ENCODE data around the gene ZBTB43. TPM values are rescaled to one million over a fixed set of nuclear protein-coding genes. Genes with fewer than 3 reads are reported as not detected.

ZBTB43 gene
- total RNA-seq, 1 donor from 2014 or later: 17.7 TPM

DNA sequence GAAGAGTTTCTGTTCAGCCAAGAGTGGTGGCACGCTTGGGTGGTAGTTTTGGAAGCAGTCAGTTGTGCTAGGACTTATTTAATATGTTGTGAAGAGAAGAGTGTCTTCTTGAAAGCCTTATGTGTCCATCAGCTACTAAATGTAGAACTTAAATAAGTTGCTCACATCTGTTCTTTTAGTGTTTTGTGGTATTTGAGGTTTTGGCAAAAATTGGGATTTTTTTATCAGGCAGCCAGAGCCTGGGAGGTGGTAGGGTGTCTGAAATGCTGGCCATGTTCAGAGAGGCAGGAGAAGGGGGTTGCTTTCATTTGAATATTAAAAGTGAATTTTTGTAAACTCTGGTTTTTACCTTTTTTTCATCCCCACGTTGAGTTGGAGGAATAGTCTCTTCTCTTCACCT, 31.4 kb downstream of the ZBTB43 start:
- no peak for DNase-seq (ENCODE audit: low spot score)
- TF ChIP-seq, protein P1, sequence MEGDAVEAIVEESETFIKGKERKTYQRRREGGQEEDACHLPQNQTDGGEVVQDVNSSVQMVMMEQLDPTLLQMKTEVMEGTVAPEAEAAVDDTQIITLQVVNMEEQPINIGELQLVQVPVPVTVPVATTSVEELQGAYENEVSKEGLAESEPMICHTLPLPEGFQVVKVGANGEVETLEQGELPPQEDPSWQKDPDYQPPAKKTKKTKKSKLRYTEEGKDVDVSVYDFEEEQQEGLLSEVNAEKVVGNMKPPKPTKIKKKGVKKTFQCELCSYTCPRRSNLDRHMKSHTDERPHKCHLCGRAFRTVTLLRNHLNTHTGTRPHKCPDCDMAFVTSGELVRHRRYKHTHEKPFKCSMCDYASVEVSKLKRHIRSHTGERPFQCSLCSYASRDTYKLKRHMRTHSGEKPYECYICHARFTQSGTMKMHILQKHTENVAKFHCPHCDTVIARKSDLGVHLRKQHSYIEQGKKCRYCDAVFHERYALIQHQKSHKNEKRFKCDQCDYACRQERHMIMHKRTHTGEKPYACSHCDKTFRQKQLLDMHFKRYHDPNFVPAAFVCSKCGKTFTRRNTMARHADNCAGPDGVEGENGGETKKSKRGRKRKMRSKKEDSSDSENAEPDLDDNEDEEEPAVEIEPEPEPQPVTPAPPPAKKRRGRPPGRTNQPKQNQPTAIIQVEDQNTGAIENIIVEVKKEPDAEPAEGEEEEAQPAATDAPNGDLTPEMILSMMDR (IDR thresholded peaks at IDR 0.05): no peak
- H3K4me1 Mint-ChIP-seq (ENCODE audit: low read depth): peaks cover 7% of the 10 kb centered on the region
- H3K36me3 Mint-ChIP-seq (ENCODE audit: low read depth): peaks cover 28% of the 10 kb centered on the region
- H3K4me3 Mint-ChIP-seq (ENCODE audit: unreplicated experiment): no peak overlapping the region
- no peaks in the 10 kb centered on the region for H3K27me3 Mint-ChIP-seq (ENCODE audit: low read depth)
- H3K27ac Mint-ChIP-seq (ENCODE audit: unreplicated experiment): no peak overlapping the region
- no peaks in the 10 kb centered on the region for H3K9me3 Mint-ChIP-seq (ENCODE audit: low read depth)

DNA sequence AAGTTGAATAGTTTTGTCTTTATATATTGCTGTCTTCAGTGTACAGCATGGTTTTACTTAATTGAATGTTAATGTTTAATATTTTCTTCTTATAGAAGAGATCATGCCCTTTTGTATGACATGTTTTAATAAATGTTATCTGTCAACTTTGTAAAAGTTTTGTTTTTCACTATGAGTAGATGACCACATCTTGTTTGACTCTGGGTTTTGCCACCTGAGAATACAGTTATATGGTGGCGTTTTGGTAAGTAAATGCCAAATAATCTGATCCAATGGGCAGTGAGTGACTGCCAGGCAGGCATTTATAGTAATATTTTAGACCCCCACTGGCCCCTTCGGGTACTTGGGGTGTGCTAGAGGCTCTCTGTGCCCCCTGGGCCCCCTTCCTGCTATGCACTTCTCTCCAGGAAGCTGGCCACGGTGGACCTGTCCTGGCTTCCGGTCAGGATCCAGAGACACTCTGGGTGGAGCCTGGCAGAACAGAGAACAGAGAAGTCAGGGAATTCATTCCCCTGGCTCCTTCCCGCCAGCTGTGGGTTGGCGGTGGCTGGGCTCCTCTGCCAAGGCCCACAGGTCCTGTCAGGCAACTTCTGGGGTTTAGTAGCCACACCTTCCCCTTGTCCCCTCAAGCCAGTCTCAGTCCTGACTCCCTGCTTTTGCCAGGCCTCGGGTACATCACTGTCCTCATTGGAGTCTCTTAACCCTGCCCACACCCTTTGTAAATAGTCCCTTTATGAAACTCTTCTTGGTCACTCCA, 33.4 kb downstream of the ZBTB43 start:
- Mint-ChIP-seq H3K4me1 (ENCODE audit: low read depth) (peaks cover 14% of the 10 kb centered on the region), H3K27me3 (ENCODE audit: low read depth) (no peaks in the 10 kb centered on the region), H3K27ac (ENCODE audit: unreplicated experiment) (no peak overlapping the region), H3K4me3 (ENCODE audit: unreplicated experiment) (no peak overlapping the region), H3K36me3 (ENCODE audit: low read depth) (peaks cover 17% of the 10 kb centered on the region), H3K9me3 (ENCODE audit: low read depth) (no peaks in the 10 kb centered on the region)
- DNase-seq (ENCODE audit: low spot score): no peak
- TF ChIP-seq, protein P1 (IDR thresholded peaks at IDR 0.05): no peak

DNA sequence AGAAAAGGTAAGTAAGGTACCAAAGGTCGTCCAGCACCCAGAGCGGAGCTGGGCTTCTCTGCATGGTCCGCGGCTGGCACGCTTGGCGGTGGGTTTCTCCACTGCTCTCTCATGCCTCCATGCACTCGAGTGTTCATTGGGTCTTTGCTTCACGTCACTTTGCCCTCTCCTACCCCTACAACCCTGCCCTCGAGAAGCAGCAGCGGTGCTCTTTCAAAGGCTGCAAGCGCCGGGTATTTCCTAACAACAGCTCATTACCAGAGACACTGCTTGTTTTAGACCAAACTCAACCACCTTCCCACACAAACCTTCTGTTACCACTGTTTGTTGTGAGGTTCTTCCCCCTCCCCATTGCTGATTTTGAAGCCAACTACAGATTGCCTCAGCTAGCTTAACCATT, 34.1 kb downstream of the ZBTB43 start:
- TF ChIP-seq, protein P1 (IDR thresholded peaks at IDR 0.05): no peak
- no peak overlapping the region for H3K27ac Mint-ChIP-seq (ENCODE audit: unreplicated experiment)
- no peak for DNase-seq (ENCODE audit: low spot score)
- peaks cover 10% of the 10 kb centered on the region for H3K36me3 Mint-ChIP-seq (ENCODE audit: low read depth)
- no peak overlapping the region for H3K4me3 Mint-ChIP-seq (ENCODE audit: unreplicated experiment)
- peaks cover 20% of the 10 kb centered on the region for H3K4me1 Mint-ChIP-seq (ENCODE audit: low read depth)
- H3K27me3 Mint-ChIP-seq (ENCODE audit: low read depth): no peaks in the 10 kb centered on the region
- no peaks in the 10 kb centered on the region for H3K9me3 Mint-ChIP-seq (ENCODE audit: low read depth)

DNA sequence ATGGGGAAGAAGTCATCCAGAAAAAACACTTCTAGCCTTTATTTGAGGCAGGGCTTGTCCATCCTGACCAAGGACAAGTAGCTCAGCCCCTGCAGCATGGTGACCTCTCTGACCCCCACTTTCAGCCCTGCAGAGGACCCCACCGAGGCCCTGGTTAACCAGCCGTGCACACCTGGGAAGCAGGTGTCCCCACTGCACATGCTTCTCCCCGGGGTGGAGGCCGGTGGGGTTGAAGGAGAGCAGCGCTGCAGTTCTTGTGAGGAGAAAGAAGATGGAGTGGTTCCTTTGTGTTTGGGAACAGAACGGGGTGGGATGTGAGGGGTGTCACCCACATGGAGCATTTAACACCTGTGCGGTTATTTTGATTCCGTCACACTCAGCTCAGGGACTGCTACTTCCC, 34.5 kb downstream of the ZBTB43 start:
- Mint-ChIP-seq H3K27me3 (ENCODE audit: low read depth) (no peaks in the 10 kb centered on the region), H3K4me3 (ENCODE audit: unreplicated experiment) (no peak overlapping the region), H3K4me1 (ENCODE audit: low read depth) (peaks cover 24% of the 10 kb centered on the region), H3K9me3 (ENCODE audit: low read depth) (no peaks in the 10 kb centered on the region), H3K27ac (ENCODE audit: unreplicated experiment) (no peak overlapping the region), H3K36me3 (ENCODE audit: low read depth) (peaks cover 8% of the 10 kb centered on the region)
- TF ChIP-seq, protein P1 (IDR thresholded peaks at IDR 0.05): no peak
- no peak for DNase-seq (ENCODE audit: low spot score)

DNA sequence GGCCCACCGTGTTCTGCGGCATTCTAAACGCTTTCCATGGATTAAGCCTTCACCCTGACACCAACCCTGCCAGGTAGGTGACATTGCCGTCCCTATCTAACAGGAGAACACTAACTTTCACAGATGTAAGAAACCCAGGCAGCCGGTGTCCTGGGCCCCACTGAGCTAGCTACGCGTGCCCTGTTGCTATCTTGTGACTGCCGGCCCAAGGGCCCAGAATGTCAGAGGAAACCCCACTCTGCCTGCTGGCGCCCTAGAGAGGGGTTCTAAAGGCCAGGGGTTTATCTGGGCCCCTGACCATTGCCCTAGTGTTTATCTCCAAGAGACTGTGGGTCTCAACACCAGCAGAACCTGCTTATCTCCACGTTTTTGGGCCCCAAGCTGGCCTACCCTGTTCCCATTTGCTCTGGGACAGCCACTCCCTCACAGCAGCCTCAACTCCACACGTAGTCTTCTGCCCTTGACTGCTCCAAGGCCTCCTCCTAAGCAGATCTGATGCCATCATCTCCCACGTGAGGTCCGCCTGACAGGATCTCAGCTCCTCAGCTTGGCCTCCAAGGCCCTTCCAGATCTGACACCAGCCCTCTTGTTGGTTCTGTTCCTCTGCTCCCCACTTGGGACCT, 37.5 kb downstream of the ZBTB43 start:
- peaks cover 19% of the 10 kb centered on the region for H3K4me1 Mint-ChIP-seq (ENCODE audit: low read depth)
- no peaks in the 10 kb centered on the region for H3K27me3 Mint-ChIP-seq (ENCODE audit: low read depth)
- H3K4me3 Mint-ChIP-seq (ENCODE audit: unreplicated experiment): no peak overlapping the region
- no peak for DNase-seq (ENCODE audit: low spot score)
- H3K9me3 Mint-ChIP-seq (ENCODE audit: low read depth): no peaks in the 10 kb centered on the region
- no peaks in the 10 kb centered on the region for H3K36me3 Mint-ChIP-seq (ENCODE audit: low read depth)
- no peak overlapping the region for H3K27ac Mint-ChIP-seq (ENCODE audit: unreplicated experiment)
- TF ChIP-seq, protein P1 (IDR thresholded peaks at IDR 0.05): no peak
